Measurements from ENCODE around the gene GFY. TPM values are rescaled to one million over a fixed set of nuclear protein-coding genes. Genes with fewer than 3 reads are reported as not detected.

The GFY gene
- total and polyA plus RNA-seq, 9 of the 15 experiments (the other 6 are each of a cell fraction or from before 2014, with no cell fraction given), result 0.06 to 0.40 (median 0.19) TPM; not detected in 3

GRCh38 chr19:49422407-49423070, 2.6 kb upstream of the GFY start (continued):
- TF ChIP-seq CHD4 (IDR thresholded peaks at IDR 0.05; ENCODE audit: insufficient read depth, insufficient replicate concordance, low read depth, low read length, poor library complexity, severe bottlenecking), result no peak
- no peak for TF ChIP-seq PRPF4 (IDR thresholded peaks at IDR 0.05; ENCODE audit: insufficient read depth, low read depth, low read length, poor library complexity, severe bottlenecking)
- TF ChIP-seq ZNF277 (CRISPR knock-in tag; IDR thresholded peaks at IDR 0.05; ENCODE audit: borderline replicate concordance), result no peak
- peak; percentile 82 for TF ChIP-seq PCBP1 (IDR thresholded peaks at IDR 0.05; ENCODE audit: low read depth, low read length, poor library complexity, severe bottlenecking)
- peak in 1 of 2 experiments; percentile 81; a peak in 1 of 3 replicates for TF ChIP-seq CBX3 (IDR thresholded peaks at IDR 0.05; ENCODE audit: borderline replicate concordance in 1 of 2, low read length in 2 of 2)
- no peak for TF ChIP-seq SMAD3 (CRISPR knock-in tag; conservative IDR thresholded peaks at IDR 0.05)
- TF ChIP-seq NR4A1 (CRISPR knock-in tag; IDR thresholded peaks at IDR 0.05), result 0 out of 2 replicates have a peak, but pooled peaks have one; percentile 62
- peak; percentile 69; the same call in 1 of the 2 replicates for TF ChIP-seq NR4A1 (tag; IDR thresholded peaks at IDR 0.05)
- TF ChIP-seq SP1 (CRISPR knock-in tag; IDR thresholded peaks at IDR 0.05), result peak; percentile 68; the same call in 1 of the 2 replicates
- TF ChIP-seq TFE3 (CRISPR knock-in tag; IDR thresholded peaks at IDR 0.05), result no peak
- no peak for TF ChIP-seq ETV6 (IDR thresholded peaks at IDR 0.05; ENCODE audit: borderline replicate concordance in 1 of 2, low read depth in 2 of 2, low read length in 1 of 2)
- no peak for TF ChIP-seq ETV6 (CRISPR knock-in tag; IDR thresholded peaks at IDR 0.05; ENCODE audit: borderline replicate concordance)
- TF ChIP-seq THRA (IDR thresholded peaks at IDR 0.05), result no peak
- 0 out of 4 replicates have a peak, but pooled peaks of 1 of the 2 experiments have one; percentile 33 for TF ChIP-seq ZNF639 (CRISPR knock-in tag; conservative IDR thresholded peaks at IDR 0.05 in 1 of 2, IDR thresholded peaks at IDR 0.05 in 1 of 2)
- peak; percentile 19; the same call in 1 of the 2 replicates for TF ChIP-seq USF1 (CRISPR knock-in tag; IDR thresholded peaks at IDR 0.05)
- no peak for TF ChIP-seq ZNF253 (CRISPR knock-in tag; conservative IDR thresholded peaks at IDR 0.05)
- TF ChIP-seq MEF2A (IDR thresholded peaks at IDR 0.05; ENCODE audit: control insufficient read depth, low read depth, low read length), result no peak
- peak; percentile 46; the same call in 1 of the 2 replicates for TF ChIP-seq XRCC5 (IDR thresholded peaks at IDR 0.05; ENCODE audit: low read depth, low read length)
- peak; percentile 35; the same call in 1 of the 2 replicates for TF ChIP-seq MTA1 (IDR thresholded peaks at IDR 0.05; ENCODE audit: borderline replicate concordance)
